ENCODE data around the gene UBE2U.

DNA sequence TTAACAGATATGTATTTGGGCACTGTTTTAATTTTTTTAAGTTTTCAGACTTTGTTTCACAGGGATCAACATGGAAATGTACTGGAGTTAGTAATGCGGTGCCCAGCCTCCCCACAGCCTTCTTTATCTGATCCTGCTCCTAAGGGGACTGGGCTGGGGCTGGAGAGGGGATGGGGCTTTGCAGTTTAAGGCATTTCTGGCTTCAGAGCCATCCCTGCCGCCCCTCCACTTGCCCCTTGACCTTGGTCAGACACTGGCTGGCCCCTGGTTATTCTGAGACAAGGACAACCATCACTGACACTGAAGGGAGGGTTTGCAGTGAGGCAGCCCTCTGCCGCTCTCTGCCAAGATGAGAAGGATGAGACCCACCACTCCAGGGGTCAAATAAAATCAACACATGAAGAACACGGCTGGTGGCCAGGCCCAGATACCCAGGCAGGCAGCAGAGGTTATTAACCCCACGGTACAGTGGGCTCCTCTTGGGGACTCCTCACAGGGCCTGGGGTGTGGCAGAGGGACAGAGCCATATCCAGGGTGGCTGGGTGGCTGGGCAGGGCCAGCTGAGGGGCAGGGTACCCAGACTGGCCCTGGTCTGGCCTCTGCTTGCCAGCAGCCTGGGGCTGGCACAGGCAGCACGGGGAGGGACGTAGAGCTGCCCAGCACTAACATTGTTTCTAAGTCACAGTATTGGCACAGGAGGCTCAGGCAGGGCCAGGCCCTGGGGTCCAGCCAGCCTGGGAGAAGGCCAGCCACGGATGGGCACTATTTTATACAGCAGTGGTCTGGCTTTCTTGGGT lies 7.2 kb upstream of the UBE2U start:
- TF ChIP-seq POLR2A (IDR thresholded peaks at IDR 0.05): no peak
- TF ChIP-seq, protein P1, sequence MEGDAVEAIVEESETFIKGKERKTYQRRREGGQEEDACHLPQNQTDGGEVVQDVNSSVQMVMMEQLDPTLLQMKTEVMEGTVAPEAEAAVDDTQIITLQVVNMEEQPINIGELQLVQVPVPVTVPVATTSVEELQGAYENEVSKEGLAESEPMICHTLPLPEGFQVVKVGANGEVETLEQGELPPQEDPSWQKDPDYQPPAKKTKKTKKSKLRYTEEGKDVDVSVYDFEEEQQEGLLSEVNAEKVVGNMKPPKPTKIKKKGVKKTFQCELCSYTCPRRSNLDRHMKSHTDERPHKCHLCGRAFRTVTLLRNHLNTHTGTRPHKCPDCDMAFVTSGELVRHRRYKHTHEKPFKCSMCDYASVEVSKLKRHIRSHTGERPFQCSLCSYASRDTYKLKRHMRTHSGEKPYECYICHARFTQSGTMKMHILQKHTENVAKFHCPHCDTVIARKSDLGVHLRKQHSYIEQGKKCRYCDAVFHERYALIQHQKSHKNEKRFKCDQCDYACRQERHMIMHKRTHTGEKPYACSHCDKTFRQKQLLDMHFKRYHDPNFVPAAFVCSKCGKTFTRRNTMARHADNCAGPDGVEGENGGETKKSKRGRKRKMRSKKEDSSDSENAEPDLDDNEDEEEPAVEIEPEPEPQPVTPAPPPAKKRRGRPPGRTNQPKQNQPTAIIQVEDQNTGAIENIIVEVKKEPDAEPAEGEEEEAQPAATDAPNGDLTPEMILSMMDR (IDR thresholded peaks at IDR 0.05): no peak

Data from Peyer's patch (tissue), 4 donors.